Measurements from ENCODE around the gene HDAC4.

HDAC4 gene

DNA sequence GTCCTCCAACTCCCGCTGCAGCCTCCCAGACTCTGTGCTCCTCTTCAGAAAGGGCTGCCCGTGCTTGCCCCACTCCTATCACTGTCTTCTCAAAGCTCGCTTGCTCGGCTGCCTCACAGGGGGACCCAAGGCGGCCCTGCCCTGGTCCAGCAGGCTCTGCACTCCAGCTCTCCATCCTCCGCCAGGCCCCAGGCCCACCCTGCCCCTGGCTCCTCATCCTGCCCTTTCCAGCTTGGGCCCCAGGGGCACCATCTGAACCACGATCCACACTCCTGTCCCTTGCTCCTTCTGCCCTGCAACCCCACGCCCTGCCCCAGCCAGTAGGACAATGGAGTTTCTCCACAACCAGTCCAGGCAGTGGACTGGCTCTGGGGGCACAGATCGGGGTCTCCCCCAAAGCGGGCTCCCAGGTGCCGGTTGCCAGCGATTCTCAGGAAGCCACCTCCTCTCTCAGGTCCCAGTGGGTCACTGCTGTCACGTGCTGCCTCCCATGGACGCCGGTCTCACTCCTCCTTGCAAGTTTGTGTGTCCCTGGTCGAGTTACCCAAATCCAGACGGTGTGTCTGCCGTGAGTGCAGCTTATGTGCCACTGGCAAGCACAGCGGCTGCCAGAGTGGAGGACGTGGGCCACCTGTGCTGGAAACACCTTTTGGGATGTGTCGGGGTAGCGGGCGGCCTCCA is 238.5 kb downstream of the HDAC4 start:
- no peak for DNase-seq

GRCh38 chr2:239161711-239162140 is 239.1 kb downstream of the HDAC4 start:
- no peak for DNase-seq

GRCh38 chr2:239160226-239161143 is 240.3 kb downstream of the HDAC4 start:
- DNase-seq = no peak

DNA sequence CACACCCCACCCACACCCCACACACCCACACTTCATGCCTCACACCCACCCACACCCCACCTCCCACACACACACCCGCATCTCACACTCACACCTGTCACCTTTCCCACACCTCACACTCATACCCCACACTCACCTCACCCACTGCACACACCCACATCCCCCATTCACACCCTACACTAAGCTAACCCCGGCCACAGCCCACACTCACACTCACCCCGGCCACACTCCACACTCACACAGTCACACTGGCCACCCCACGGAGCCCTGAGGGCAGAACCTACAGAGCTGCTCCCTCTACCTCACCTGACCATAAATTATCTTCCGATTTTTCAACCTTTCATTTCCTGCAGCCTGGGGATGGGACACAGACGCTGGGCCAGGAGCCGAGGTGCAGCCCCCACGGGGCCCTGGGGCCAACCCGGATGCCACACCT is 241.3 kb downstream of the HDAC4 start:
- no peak for DNase-seq

- DNase-seq = no peak
Measured at GRCh38 chr2:239158641-239159475, 242.0 kb downstream of the HDAC4 start.

- DNase-seq = peak in 2 of 56 donors; percentile 11 to 34
Measured at GRCh38 chr2:239157771-239158170, 243.0 kb downstream of the HDAC4 start.

GRCh38 chr2:239157269-239157668 is 243.6 kb downstream of the HDAC4 start:
- DNase-seq = no peak

DNA sequence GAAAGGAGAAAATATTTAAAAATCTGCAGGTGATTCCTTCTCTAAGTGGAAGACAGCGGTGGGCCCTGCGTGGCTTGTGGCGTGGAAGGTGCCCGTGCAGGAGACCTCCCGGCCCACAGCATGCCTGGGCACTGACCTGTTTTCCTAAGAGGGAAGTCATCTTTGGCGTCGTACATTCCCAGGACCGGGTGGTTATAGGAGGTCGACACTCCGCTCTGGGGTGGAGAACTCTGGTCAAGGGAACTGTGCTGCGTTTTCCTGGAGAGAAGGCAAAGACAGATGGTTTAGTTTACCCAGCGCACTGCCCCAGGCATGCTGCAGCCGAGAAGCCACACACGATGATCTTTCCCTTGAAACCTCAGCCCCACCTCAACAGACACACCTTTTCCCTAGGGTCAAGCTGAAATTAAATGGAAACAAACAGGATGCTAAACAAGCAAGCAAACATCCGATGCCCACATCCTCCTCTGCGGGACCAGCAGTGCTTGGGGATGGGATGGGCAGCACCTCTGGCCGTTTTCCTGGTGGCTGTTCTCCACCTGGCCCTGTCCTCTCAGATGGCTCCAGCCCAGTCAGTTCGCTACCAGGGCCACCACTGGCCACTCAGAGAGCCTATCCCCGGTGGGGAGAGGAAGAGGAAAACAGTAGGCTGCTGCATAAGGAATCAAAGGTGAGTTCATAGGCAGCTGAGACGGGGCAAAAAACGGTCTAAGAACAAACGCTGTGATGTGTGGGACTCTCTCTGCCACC is 244.1 kb downstream of the HDAC4 start:
- DNase-seq = no peak

DNA sequence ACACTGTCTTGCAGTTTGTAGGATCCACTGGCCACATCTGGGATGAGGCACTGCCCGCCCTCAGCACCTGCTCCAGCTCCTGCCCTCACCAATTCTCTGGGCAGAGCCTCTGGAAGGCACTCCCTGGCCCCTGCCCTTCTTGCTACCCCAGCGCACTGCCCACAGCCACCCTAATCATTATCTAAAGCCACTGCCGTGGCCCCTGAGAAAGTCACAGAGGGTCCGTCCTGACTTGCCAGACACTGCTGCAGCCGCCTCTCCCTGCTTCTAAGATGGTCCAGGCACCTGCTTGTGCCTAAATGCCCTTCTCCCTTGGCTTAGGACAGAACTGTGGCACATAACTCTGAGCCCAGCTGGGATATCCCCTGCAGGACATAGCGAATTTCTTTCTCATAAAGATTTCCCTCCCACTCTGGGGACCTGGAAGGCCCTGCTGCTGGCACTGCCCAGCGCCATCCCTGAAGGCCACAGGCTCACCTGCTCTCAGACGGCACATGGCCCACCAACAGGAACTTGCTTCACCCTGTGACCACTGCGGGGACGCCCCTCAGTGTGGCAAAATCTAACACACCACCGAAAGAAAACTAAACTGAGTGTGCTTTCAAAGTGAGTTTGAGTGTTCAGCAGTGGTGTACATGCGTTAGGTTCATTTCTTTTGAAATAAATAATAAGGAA is 244.9 kb downstream of the HDAC4 start:
- peak in 1 of 56 donors; percentile 69 for DNase-seq

GRCh38 chr2:239154971-239155805 is 245.6 kb downstream of the HDAC4 start:
- DNase-seq = peak in 49 of 56 donors; percentile 28 to 89 (median 77)

DNA sequence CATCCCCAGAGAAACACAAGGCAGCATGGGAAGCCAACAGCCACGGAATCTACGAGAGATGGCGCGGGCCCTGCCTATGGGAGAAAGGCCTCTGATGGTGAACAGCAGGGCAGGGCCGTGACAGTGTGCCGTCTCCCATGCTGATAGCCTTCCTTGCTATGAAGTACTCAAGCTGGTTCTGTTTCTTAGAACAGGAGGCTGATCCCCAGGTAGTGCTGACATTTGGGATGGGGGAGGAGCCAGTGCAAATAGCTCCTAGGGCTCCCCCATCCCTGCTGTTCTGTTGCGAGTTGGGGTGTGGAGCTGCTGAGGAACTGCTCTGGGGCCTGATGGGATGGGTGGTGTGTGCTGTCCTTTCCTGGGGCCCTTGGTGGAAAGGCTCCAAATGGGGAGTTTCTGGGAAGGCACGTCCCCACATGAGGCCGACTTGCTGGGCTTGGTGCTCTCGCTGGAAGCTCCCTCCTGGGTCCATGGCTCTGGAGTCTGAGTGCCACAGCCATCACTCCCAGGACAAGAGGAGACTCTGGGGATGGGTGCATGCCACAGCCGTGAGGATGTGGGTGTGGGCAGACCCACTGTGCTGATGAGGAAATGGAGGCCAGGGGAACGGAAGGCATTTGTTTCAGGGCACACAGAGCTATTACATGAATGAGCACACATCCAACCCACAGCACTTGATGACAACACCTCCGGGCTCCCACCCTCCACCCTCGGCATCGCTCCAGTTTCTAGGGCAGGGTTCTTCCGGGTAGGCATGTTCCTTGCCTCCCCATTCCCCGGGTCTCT is 246.8 kb downstream of the HDAC4 start:
- no peak for DNase-seq

DNA sequence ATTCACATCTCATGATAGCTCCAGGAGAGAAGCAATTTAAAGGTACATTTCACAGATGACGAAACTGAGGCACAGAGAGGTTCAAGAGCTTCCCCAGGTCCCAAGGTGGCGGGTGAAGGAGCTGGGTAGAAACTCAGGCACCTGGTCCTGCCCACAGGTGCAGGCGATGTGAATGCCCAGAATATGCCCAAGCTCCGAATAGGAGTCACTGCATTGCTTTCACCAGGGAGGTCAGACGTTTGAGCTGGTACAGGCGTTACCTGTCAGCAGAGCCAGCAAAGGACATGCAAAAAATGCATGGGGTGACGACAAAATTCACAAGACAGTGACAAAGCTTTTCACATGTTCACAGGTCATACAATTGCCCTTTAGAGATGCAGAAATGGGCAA is 247.9 kb downstream of the HDAC4 start:
- no peak for DNase-seq

- no peak for DNase-seq
Measured at GRCh38 chr2:239152239-239152915, 248.4 kb downstream of the HDAC4 start.

GRCh38 chr2:239151201-239152131 is 249.4 kb downstream of the HDAC4 start:
- DNase-seq = peak in 5 of 56 donors; percentile 18 to 39 (median 30)

GRCh38 chr2:239150125-239151011 is 250.5 kb downstream of the HDAC4 start:
- no peak for DNase-seq

DNA sequence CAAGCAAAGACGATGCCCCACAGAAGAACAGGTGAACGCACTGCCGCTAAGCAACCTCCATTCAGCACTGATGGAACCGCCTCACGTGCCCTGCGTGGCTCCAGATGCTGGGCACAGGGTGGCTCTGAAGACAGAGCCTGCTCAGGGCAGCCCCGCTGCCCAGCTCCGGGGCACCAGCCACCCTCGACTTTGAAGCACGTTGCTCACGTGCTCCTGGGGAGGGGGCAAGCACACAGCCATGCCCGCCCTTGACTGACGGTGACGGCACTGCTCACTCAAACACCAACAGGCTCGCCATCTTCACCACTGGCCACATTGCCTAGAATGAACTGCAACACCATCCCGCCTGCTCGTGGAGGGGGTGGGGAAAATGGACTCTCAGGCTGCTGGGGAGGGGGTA is 251.3 kb downstream of the HDAC4 start:
- DNase-seq = no peak

All from nucleus accumbens (tissue), 56 donors.